Measurements from ENCODE around the gene CDX2. TPM values are rescaled to one million over a fixed set of nuclear protein-coding genes. Genes with fewer than 3 reads are reported as not detected.

Gene CDX2
- total and polyA plus RNA-seq, 2 donors (not counting 1 experiment from before 2014, with no cell fraction given): not detected

DNA sequence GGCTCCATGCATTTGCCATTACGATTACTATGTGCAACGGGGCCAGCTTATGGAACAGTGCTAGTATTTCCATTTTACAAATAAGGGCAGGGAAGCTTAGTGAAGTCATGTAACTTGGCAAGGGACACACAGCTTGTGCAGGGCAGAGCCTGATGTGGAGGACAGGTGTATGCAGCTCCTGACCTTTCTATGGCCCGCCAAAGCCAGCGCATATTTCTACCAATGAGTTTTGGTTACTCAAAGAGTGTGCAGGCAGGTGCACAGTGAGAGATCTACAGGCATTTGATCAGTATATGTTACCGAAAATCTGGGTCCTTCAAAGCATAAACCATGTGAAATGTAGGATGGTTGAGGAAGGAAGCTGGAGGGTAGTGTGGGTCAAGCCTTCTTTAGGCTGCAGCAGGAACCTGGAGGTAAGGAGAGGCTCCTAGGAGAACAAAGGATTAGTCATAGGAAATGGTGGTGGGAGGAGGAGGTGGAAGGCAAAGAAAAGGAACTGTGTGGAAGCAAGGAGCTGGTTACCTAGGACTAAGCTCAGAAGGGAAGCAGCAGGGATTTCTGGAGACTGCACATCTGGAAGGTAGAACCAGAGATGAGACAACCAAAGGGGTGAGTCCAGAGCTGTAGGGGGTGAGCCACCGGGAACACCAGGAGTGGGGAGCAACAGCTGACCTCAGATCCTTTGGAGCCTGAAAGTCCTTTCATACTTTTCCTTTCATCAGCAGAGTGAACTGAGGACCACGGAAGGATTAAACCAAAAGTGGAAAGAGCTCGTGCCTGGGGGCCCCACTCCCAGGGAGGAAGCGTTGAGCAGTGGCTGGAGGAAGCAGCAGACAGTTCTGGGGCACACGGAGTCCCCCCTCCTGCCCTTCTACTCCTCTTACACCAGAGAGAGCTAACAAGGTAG, 53.6 kb downstream of the CDX2 start:
- ChIA-PET CTCF (interaction anchor here (0.6 to 1.7 kb wide), 5 partner anchors 12 to 941 kb away, joined by 3 to 6 read pairs (median 3); no protein-coding TSS in a partner anchor), POLR2A (interaction anchor here (0.9 kb wide), 1 partner anchor 9 kb away, joined by 3 read pairs; no protein-coding TSS in a partner anchor)
- TF ChIP-seq EZH2 (IDR thresholded peaks at IDR 0.05; ENCODE audit: borderline replicate concordance, insufficient read depth, low read depth, low read length, poor library complexity, severe bottlenecking): no peak
- TF ChIP-seq, protein P1, sequence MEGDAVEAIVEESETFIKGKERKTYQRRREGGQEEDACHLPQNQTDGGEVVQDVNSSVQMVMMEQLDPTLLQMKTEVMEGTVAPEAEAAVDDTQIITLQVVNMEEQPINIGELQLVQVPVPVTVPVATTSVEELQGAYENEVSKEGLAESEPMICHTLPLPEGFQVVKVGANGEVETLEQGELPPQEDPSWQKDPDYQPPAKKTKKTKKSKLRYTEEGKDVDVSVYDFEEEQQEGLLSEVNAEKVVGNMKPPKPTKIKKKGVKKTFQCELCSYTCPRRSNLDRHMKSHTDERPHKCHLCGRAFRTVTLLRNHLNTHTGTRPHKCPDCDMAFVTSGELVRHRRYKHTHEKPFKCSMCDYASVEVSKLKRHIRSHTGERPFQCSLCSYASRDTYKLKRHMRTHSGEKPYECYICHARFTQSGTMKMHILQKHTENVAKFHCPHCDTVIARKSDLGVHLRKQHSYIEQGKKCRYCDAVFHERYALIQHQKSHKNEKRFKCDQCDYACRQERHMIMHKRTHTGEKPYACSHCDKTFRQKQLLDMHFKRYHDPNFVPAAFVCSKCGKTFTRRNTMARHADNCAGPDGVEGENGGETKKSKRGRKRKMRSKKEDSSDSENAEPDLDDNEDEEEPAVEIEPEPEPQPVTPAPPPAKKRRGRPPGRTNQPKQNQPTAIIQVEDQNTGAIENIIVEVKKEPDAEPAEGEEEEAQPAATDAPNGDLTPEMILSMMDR (IDR thresholded peaks at IDR 0.05): no peak
- Histone ChIP-seq H4K20me1 (ENCODE audit: control insufficient read depth, insufficient read depth, low read length, poor library complexity, severe bottlenecking) (no peaks in the 10 kb centered on the region), H3K27ac (ENCODE audit: low read length in 2 of 2) (no peak overlapping the region), H3K4me3 (ENCODE audit: control extremely low read depth in 1 of 5, extremely low read depth in 1 of 5, insufficient read depth in 1 of 5, low read depth in 2 of 5, low read length in 4 of 5) (no peak overlapping the region), H3K4me2 (replicated peaks; ENCODE audit: low read depth, low read length, poor library complexity, severe bottlenecking) (no peak overlapping the region), H2AFZ (ENCODE audit: insufficient read depth, low read depth, low read length, poor library complexity, severe bottlenecking) (no peak overlapping the region), H3K79me2 (ENCODE audit: control insufficient read depth, insufficient read depth, low read length) (no peaks in the 10 kb centered on the region), H3K36me3 (replicated peaks in 1 of 2; ENCODE audit: control extremely low read depth in 1 of 2, control insufficient read depth in 1 of 2, extremely low read depth in 1 of 2, insufficient read depth in 2 of 2, low read length in 1 of 2) (no peaks in the 10 kb centered on the region), H3K4me1 (ENCODE audit: control insufficient read depth in 2 of 2, insufficient read depth in 2 of 2, low read length in 2 of 2) (peaks cover 32 to 35% of the 10 kb centered on the region in 2 donors), H3K9ac (ENCODE audit: low read length) (no peak overlapping the region), H3K9me3 (ENCODE audit: control extremely low read depth in 1 of 3, control insufficient read depth in 2 of 3, insufficient read depth in 1 of 3, low read length in 2 of 3) (peaks cover 0 to 39% (median 10%) of the 10 kb centered on the region in 3 donors), H3K27me3 (replicated peaks in 1 of 4; ENCODE audit: control extremely low read depth in 1 of 4, control insufficient read depth in 3 of 4, insufficient read depth in 4 of 4, low read length in 3 of 4) (peaks cover 0 to 74% (median 53%) of the 10 kb centered on the region in 4 experiments)
- ATAC-seq (ENCODE audit: low read depth) (no peak), DNase-seq (no peak)
- intact Hi-C loops (cut with micrococcal nuclease): loop anchor here (2.0 to 10.0 kb wide), 2 partner anchors 39 to 81 kb away; no protein-coding TSS in a partner anchor
- Mint-ChIP-seq H3K27ac (no peak overlapping the region), H3K9me3 (ENCODE audit: insufficient read depth) (peaks cover 4% of the 10 kb centered on the region), H3K4me1 (peaks cover 18% of the 10 kb centered on the region), H3K27me3 (peaks cover 64% of the 10 kb centered on the region), H3K4me3 (no peak overlapping the region)
- WGBS (ENCODE audit: insufficient coverage): 74% methylated on average over 6 of the region's 10 CpGs

DNA sequence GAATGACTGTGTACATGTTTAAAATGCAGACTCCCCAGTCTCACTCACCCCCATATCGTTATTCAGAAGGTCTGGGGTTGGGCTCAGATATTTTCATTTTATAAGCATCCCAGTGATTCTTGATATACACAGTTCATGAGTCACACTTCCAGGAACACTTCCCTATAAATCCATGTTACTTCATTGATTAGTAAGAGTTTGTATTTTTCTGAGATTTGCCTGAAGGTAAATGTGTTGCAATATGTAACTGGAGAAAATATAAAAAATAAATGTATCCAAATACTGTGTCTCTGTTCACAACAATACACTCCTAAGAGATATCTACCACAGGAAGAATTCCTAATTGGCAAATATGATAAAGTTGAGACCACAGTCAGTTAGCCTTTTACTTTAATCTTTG, 56.0 kb downstream of the CDX2 start:
- WGBS (ENCODE audit: insufficient coverage): no CpG with 5 or more reads among the region's 1 CpG
- peaks cover 69% of the 10 kb centered on the region for H3K27me3 Mint-ChIP-seq
- no peak overlapping the region for H3K4me2 ChIP-seq (replicated peaks; ENCODE audit: low read depth, low read length, poor library complexity, severe bottlenecking)

More for the DNA sequence above, 56.0 kb downstream of the CDX2 start:
- Histone ChIP-seq H3K36me3 (replicated peaks in 1 of 2; ENCODE audit: control extremely low read depth in 1 of 2, control insufficient read depth in 1 of 2, extremely low read depth in 1 of 2, insufficient read depth in 2 of 2, low read length in 1 of 2) (no peaks in the 10 kb centered on the region), H3K4me1 (ENCODE audit: control insufficient read depth in 2 of 2, insufficient read depth in 2 of 2, low read length in 2 of 2) (peaks cover 12 to 13% of the 10 kb centered on the region in 2 donors), H3K27me3 (replicated peaks in 1 of 4; ENCODE audit: control extremely low read depth in 1 of 4, control insufficient read depth in 3 of 4, insufficient read depth in 4 of 4, low read length in 3 of 4) (peaks cover 0 to 58% (median 39%) of the 10 kb centered on the region in 4 experiments), H3K9me3 (ENCODE audit: control extremely low read depth in 1 of 3, control insufficient read depth in 2 of 3, insufficient read depth in 1 of 3, low read length in 2 of 3) (peaks cover 0 to 20% (median under 1%) of the 10 kb centered on the region in 3 donors), H3K79me2 (ENCODE audit: control insufficient read depth, insufficient read depth, low read length) (no peaks in the 10 kb centered on the region), H4K20me1 (ENCODE audit: control insufficient read depth, insufficient read depth, low read length, poor library complexity, severe bottlenecking) (no peaks in the 10 kb centered on the region), H3K9ac (ENCODE audit: low read length) (no peak overlapping the region), H2AFZ (ENCODE audit: insufficient read depth, low read depth, low read length, poor library complexity, severe bottlenecking) (no peak overlapping the region), H3K27ac (ENCODE audit: low read length in 2 of 2) (no peak overlapping the region), H3K4me3 (ENCODE audit: control extremely low read depth in 1 of 5, extremely low read depth in 1 of 5, insufficient read depth in 1 of 5, low read depth in 2 of 5, low read length in 4 of 5) (no peak overlapping the region)
- DNase-seq (no peak), ATAC-seq (ENCODE audit: low read depth) (no peak)
- H3K9me3 Mint-ChIP-seq (ENCODE audit: insufficient read depth): peaks cover 2% of the 10 kb centered on the region
- POLR2A ChIA-PET: no interaction called here
- TF ChIP-seq EZH2 (IDR thresholded peaks at IDR 0.05; ENCODE audit: borderline replicate concordance, insufficient read depth, low read depth, low read length, poor library complexity, severe bottlenecking): no peak
- TF ChIP-seq, protein P1 (IDR thresholded peaks at IDR 0.05): no peak
- intact Hi-C loops (cut with micrococcal nuclease): loop anchor here (10.0 kb wide), 1 partner anchor 78 kb away; no protein-coding TSS in a partner anchor
- H3K4me3 Mint-ChIP-seq: no peak overlapping the region
- H3K27ac Mint-ChIP-seq: no peak overlapping the region
- CTCF ChIA-PET: no interaction called here
- peaks cover 9% of the 10 kb centered on the region for H3K4me1 Mint-ChIP-seq

Measured in B cell (primary cell).